Inferior parietal cortex (tissue), 1 donor: ENCODE results near the gene IGSF21.

Source experiments
- DNase-seq: peaks from one replicate; pipeline ENCODE4 v3.0.0-alpha.2; 2016; ENCODE audit errors: extremely low spot score

IGSF21 gene

DNA sequence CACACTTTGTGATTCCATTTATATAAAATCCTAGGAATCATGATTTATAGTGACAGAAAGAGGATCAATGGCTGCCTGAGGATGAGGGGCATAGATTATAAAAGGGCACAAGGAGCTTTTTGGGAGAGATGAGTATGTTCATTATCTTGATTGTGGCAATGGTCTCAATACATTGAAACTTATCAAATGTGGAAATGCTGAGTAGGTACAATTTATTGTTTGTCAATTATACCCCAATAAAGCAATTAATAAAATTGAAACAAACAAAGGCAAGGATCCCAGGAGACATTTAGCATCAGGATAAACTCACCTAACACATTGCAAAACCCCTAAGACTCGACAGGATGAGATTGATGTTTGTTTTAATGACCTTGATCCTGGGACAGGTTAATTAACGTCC is 220.1 kb downstream of the IGSF21 start:
- DNase-seq: no peak

DNA sequence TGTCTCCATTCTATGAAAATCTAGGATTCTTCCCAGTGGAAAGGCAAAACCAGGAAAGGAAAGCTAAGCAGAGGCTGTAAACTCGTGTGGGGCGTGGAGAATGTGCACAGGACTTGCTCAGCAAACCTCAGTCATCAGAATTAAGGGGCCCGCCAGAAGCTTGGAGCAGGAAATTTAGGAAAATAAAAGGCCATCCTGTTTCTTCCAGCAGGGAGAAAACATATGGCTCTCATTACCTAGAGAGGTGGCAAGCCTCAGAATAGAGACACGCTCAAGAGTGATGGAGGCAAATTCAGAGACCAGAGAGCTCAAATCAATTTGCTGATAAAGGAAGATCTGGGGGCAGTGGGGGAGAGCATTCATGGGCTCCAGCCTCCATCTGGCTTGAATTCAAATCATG is 221.2 kb downstream of the IGSF21 start:
- no peak for DNase-seq

DNA sequence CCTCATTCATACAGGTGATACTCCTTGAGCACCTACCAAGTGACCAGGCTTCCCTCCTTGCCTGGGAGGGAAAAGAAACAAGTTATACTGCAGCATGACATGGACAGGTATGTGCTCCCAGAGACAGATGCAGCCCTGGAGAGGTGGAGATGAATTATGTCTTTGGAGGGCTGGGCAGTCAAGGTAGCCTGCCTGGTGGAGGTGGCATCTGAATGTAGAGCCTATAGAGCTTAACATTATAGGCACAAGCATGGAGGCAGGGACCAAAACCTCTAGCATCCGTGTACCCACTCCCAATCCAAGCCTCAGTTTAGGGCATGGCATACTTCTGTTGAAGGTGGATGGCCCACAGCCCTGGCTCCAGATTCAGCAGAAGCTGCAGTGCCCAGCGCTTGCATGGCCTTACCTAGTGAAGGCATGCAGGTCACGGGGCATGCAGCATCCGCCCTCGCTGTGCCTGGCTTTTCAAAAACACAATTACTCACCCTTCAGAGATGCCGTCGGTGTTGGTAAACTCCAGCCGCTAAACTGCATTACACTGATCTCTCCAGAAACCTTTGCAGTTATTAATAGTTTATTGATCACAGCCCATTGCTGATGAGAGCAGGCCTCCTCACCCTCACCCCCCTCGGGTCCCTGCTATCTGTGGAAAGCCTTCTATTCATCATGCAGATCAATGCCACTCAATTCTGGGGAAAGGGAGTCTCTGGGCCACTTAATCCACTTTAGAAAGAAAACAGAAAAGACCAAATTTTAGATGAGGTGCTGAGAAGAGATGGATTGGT is 222.1 kb downstream of the IGSF21 start:
- DNase-seq: no peak

DNA sequence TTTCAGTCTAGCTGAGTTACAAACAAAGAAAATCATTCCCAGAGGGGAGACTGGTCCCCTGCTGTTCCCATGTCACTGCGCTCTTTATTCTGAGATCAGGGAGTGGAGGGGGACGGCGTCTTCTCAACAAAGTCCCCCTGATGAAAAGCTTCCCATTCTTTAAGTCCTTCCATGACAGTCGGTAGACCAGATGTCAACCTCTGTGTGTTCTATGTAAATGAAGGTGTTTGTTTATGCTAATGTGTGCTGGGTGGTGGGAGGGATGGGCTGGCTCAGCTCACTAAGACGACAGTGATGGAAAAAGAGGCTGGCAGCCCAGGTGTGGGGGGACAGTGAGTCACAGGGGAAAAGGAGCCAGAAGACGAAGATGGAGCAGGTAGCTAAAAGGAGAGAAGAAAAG is 225.0 kb downstream of the IGSF21 start:
- DNase-seq: no peak

DNA sequence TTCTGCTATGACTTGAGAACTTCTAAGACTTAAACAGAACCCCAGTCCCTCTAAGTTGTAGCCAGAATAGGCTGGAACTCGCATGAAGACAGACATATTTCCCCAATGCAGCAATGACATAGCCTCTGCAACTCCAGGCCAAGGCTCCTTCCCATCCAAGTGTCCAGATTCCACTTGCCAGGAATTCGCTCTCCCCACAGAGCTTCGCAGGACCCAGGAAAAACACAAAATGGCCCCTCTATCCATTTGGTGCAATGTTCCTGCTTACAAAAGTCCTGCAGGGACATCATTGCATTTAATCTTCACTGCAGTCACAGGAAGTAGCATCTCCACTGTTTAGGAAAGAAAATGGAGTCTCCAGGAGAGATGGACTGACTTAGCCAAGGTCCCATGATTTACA is 225.6 kb downstream of the IGSF21 start:
- DNase-seq: no peak

DNA sequence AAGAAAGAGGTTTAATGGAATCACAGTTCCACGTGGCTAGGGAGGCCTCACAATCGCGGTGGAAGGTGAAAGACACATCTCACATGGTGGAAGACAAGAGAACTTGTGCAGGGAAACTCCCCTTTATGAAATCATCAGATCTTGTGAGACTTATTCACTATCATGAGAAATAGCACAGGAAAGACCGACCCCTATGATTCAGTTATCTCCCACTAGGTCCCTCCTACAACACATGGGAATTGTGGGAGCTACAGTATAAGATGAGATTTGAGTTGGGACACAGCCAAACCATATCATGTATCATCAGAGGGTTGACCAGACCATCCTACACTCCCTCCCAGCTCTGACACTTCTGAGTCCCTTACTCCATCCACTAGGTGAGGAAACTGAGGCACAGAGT is 229.2 kb downstream of the IGSF21 start:
- DNase-seq: no peak

DNA sequence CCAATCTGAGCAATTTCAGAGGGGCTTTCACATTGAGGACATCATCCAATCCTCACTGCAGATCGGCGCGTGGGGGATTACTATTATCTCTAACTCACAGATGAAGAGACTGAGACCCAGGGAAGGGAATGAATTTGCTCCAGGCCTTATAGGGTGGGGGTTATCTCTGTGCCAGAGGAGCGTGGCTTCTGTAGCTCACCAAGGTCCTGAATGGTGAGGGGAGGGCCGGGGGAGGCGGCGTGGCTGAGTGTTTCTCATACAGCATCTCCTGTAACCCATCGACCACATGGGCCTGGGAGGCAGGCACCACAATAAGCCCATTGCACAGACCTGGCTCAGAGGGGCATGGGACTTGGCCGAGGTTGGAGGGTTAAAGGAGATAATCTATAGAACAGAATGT is 230.2 kb downstream of the IGSF21 start:
- DNase-seq: no peak

DNA sequence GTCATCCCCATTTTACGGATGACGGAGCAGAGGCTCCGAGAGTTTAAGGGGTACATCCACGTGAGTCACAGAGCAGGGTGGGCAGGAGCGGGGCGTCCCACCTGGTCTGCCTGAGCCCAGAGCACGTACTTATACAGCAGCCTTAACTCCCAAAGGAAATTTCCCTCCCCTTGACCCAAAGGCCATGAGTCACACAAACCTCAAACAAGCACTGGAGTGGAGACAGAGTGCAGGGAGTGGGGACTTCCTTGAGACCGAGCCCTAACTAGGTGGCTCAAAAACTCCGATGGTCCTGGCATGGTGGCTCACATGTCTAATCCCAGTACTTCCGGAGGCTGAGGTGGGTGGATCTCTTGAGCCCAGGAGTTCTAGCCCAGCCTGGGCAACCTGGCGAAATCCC is 231.6 kb downstream of the IGSF21 start:
- no peak for DNase-seq

DNA sequence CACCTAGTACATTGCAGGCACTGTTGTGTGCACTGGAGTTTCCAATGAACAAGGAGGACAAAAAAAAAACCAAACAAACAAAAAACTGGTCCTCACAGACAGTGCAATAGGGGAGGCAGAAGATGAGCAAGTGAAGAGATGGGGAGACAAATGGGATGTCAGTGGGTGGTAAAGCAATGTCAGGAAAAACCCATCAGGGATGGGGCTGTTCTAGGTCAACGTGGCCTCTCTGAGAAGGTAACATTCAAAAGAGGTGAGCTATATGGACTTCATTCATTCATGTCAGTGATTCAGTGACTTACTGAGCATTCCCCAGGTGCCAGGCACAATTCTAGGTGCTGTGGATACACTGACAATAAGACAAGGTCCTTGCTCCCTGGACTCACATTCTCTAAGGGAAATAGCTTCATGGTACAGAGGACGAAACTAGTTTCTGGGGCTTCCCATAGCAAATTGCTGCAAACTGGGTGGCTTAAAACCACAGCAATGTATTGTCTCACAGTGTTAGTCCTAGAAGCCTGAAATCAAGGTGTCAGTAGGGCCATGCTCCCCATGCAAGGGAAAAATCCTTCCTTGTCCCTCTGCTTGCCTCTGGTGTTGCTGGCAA is 232.7 kb downstream of the IGSF21 start:
- no peak for DNase-seq

DNA sequence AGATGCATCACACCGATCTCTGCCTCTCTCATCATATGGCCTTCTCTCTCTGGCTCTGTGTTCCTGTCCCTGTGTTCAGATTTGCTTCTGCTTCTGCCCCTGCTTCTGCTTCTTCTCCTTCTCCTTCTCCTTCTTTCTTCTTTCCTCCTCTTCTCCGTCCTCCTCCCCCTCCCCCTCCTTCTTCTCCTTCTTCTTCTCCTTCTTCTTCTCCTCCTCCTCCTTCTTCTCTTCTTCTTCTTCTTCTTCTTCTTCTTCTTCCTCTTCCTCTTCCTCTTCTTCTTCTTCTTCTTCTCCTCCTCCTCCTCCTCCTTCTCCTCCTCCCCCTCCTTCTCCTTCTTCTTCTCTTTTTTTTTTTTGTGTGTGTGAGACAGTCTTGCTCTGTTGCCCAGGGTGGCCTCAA is 233.2 kb downstream of the IGSF21 start:
- no peak for DNase-seq

DNA sequence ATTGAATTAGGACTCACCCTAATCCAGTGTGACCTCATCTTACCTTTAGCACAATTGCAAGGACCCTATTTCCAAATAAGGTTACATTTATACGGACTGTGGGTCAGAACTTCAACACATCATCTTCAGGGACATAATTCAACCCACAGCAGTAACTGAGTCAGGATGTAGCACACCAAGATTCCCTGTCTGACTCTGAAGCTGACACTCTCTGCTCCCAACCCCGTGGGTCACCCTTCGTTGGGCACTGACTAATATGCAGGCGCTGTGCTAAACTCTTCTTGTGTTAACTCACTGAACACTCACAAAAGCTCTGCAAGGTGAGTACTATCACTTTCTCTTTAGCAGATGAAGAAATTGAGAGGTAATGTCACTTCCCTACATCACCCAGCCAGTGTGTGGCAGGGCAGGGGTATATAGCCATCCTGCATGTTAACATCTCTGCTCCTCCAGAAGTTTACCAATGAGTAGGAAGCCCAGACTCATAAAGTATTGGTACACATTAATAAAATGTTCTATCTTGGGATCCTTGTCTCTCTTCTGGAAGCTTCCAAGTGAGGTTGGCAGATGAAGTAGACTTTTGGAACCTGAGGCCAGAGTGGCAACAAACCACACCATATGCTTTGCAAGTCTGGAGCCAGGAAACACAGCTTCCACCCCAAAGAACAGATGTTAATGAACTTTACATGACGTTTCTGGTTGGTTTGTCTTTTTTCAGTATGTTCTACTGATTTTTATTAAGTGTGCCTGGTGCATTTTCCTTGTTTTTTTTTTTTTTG is 233.9 kb downstream of the IGSF21 start:
- no peak for DNase-seq

DNA sequence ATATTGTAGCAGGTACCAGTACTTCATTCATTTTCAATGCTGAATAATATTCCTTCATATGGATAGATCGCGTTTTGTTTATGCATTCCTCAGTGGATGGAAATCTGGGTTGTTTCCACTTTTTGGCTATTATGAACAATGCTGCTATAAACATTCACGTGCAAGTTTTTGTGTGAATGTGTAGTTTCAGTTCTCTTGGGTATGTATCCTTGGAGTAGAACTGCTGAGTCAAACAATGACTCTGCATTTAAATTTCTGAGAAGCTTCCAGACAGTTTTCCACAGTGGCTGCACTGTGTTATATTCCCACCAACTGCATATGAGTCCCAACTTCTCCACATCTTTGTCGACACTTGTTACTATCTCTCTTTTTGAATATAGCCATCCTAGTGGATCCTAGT is 235.1 kb downstream of the IGSF21 start:
- no peak for DNase-seq

DNA sequence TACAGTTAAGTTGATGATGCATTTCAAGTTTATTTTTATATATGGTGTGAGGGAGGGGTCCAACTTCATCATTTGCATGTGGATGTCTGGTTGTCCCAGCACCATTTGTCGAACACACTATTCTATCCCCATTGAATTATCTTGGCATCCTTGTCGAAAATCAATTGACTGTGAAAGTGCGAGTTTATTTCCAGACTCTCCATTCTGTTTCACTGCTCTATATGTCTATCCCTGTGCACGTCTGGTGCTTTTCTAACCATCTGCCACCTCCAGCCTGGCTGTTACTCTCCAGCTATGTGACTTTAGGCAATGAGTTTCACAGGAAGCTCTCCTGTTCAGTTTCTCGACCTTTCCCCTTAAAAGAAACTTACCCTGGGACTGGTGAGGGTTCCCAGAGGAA is 236.0 kb downstream of the IGSF21 start:
- DNase-seq: no peak

DNA sequence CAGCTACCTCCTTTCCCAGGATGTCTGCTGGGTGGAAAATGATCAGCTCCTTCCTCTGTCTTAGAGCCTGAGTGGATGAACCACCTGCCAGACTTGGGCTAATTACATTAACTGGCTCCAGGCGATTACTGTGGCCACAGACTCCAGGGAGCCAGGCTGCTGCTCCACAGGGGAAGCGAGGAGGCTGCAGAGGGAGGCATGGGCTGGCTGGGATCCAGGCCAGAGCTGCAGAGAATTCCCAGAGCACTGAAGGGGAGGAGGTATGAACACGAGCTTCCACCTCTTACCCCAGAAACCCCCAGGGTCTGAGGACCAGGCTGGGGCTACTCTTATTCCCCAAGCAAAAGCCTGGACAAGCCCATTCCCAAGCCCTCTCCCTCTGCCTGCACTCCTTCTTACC is 237.2 kb downstream of the IGSF21 start:
- DNase-seq: no peak

DNA sequence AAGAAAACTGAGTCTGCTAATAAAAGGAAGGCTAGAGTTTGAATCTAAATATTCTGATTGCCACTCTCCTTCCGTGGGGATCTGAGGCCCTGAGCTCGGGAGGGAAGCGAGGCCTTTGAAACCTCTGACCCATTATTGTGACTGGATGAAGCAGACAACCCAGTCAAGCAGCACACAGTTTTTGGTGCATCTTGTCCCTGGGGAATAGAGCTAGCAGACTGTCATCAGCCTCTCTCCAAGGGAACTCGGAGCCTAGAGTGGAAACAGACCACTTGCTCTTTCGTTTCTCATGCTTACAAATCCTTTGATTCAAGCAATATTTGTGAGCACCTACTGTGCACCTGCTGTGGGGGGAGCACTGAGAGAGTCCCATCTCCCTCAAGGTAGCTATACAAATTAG is 240.0 kb downstream of the IGSF21 start:
- no peak for DNase-seq

DNA sequence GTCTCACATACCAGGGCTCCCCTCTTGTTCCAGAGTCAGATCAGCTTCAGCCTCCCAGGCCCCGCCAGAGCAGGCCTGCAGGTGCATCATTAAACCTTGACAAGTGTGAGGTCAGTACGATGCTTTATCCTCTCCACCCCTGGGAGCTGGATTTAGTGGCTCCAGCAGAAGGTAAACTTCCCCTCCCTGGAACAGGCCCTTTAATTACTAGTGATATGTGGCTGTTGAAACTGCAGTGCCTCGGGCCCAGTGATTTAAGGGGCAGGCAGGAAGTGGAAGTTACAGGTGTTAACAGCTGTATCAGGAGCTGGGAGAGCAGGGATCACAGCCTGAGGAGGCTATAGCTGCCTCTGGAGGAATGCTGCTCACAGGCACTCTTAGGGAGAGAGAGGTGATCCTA is 240.8 kb downstream of the IGSF21 start:
- DNase-seq: no peak

DNA sequence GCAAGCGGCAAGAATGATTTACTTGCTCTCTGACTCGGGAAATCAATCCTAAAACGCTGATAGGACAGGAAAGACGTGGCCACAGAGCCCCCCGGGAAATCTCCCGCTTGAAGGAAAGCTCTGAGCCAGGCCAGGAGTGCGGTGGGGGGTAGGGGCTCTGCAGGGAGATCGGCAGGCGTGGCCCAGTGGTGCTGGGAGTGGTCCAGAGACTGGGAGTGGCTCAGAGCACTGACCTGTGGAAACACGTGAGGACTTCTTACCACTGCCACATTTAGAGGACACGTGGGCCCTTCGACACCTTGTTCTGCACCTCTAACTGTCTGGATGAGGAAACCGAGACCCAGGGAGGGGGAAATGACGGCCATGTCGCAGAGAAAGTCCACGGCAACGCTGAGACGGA is 243.1 kb downstream of the IGSF21 start:
- DNase-seq: no peak

DNA sequence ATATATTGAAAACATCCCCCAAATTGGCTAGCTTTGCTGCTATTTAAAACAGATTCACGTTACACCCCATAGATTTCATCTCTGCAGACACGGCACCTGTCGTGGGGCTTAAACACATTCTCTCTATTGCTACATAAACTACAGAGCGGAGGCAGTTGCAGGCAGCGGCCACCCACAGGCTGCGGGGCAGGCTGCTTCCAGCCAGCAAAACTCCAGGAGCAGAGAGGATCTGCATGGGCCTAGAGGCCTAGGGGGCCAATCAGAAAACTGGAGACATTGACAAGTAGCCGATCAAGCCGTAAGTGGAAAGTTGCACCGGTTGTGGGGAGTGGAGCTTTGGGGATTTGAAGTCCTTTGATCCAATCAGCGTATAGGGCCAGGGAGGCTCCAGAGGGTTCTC is 244.1 kb downstream of the IGSF21 start:
- DNase-seq: no peak

DNA sequence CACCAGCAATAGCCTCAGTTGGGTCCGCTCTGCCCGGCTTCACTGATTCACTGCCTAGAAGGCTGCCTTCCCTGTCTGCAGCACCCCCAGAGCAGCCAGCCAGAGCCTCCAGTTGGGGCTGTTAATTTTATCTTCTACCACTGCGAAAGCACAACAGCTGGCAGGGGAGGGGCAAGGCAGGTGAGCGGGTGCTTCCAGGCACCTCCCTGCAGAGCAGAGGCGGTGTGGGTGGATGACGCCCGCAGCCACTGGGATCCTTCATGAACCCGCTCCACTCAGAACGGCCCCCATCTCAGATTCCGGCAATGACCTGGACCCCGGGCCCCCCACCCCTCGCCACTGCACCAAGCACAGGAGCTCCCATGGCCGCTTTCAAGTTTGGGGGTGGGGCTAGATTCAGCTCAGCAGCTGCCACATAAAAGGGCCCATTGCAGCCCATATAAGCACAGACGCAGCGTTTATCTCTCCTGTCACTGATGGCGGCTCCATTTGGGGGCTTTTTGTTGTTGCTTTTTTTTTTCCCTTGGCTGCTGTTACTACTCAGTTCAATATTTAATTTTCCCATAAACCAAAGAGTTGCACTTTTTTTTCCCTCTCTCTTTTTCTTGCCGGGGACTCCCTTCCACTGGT is 245.2 kb downstream of the IGSF21 start:
- DNase-seq: no peak

DNA sequence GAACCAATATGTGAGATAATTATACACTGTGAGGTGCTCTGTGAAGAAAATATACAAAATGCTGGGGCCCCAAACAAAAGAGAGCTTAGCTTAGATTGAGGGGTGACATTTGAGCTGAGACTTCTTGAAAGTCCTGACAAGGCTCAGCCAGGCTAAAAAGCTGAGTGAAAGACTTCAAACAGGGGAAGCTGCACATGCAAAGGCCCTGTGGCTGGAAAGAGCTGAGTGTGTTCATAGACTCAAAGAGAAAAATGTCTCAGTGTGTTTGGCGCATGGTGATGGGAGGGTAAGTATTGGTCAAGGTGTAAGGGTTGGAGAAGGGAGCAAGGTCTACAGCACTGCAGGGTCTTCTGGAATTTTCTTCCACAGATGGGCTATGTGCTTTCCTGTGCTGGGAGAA is 245.9 kb downstream of the IGSF21 start:
- DNase-seq: no peak

DNA sequence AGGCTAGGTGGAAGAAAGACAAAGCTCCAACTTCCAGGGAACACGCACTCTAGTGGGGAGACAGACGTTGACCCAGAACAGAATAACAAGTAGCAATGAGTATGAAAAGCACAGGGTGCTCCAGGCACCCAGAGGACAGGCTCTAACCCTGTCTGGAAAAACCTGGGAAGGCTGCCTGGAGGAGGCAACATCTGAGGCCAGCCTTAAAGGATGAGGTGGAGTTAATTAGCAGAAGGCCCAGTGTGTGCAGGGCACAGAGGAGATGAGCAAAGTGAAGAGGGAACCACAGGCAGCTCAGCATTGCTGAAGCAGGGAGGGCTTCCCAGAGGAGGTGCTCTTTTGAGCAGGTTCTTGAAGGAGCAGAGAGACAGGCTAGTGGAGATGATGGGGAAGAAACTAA is 246.4 kb downstream of the IGSF21 start:
- no peak for DNase-seq

DNA sequence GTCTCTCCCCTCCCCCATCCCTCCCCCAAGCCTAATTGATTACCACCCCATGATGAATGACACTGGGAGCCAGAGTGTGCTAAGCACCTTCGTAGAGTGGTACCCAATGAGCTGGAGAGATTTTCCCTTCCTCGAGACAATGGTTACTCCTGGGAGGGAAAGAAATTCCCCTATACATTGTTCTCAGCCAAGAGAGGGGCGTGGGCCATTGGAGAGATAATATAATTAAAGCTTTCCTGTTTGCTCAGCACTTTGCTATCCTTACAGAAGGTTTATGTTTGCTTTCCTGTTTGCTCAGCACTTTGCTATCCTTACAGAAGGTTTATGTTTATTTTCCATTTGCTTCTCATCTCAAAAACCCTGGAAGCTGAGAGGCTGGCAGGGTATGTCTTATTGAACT is 247.0 kb downstream of the IGSF21 start:
- DNase-seq: no peak
